Adrenal gland (tissue), 12 donors: ENCODE results near the gene B4GAT1. TPM values are rescaled to one million over a fixed set of nuclear protein-coding genes. Genes with fewer than 3 reads are reported as not detected.
"Not testable (repeated sequence)": the region's sequence is repeated elsewhere in the genome, so short reads cannot be mapped to it uniquely, and the experiment has no call there.

Source experiments
- DNase-seq, 7 donors: peaks; one replicate each; pipeline ENCODE4 v3.0.0-alpha.2; 2019 to 2020
- H3K27ac ChIP-seq, 5 donors: fragments of 200-600 bp; sonication (generic) in 4 of 5; 1 replicate in 3 of 5; 2 replicates in 2 of 5; pipeline versions ENCODE4 v1.5.1 to v1.8.0; 2016 to 2020; ENCODE audit warnings: mild to moderate bottlenecking in 1 of 5
- H3K27me3 ChIP-seq: fragments of 200-600 bp; 2 replicates; pipeline ENCODE4 v1.8.0; 2021
- H3K36me3 ChIP-seq, 2 donors: fragments of 200-600 bp; replicated peaks in 1 of 2; 1 replicate in 1 of 2; 2 replicates in 1 of 2; pipeline versions ENCODE4 v1.5.1 to v1.8.0; 2018 to 2022
- H3K4me1 ChIP-seq, 2 donors: fragments of 200-600 bp; replicated peaks in 1 of 2; 1 replicate in 1 of 2; 2 replicates in 1 of 2; pipeline versions ENCODE4 v1.5.1 to v1.8.0; 2018 to 2021
- H3K4me3 ChIP-seq, 4 donors: fragments of 200-600 bp; sonication (generic) in 3 of 4; one replicate each; pipeline ENCODE4 v1.5.1; 2016 to 2018
- H3K9me3 ChIP-seq, 3 donors: fragments of 200-600 bp; sonication (generic) in 1 of 3; replicated peaks in 1 of 3; 1 replicate in 2 of 3; 2 replicates in 1 of 3; pipeline versions ENCODE4 v1.5.1 to v1.8.0; 2016 to 2021
- CTCF ChIP-seq, 6 experiments: fragments of 450-650 bp in 4 of 6; fragments of 200-600 bp in 2 of 6; sonication (generic) in 1 of 6; IDR thresholded peaks; 1 replicate in 5 of 6; 2 replicates in 1 of 6; pipeline versions ENCODE4 v1.5.1 to v1.8.0; 2016 to 2021; ENCODE audit warnings: antibody characterized with exemption in 6 of 6, mild to moderate bottlenecking in 2 of 6, moderate library complexity in 1 of 6
- POLR2A ChIP-seq, 2 donors: fragments of 450-650 bp; IDR thresholded peaks; one replicate each; pipeline ENCODE4 v1.6.1; 2017; ENCODE audit warnings: antibody characterized with exemption in 2 of 2, mild to moderate bottlenecking in 2 of 2, moderate library complexity in 1 of 2
- WGBS, 4 donors: extraction: QIAGEN DNeasy Blood & Tissue Kit in 2 of 4; methylation state at CpG; one replicate each; pipeline versions ENCODE4 v1.1.5 to v1.1.7; 2013 to 2017; 5-methylcytosine and 5-hydroxymethylcytosine counted together
- intact Hi-C, 2 donors: fragments of 100-400 bp; cut with DNase I; formaldehyde crosslinking; loops; one replicate each; pipeline versions ENCODE4 v1.14.1 to v1.15.0; 2022 to 2023
- polyA plus RNA-seq, 3 donors: library from polyadenylated mRNA; stranded (reverse); fragments of 200-250 nt in 2 of 3; fragments of 350-450 nt in 1 of 3; fragmentation: Illumina TruSeq in 1 of 3; extraction: RNeasy Lipid Tissue Mini Kit (QIAGEN cat#74804) in 1 of 3; gene quantifications; one replicate each; pipeline ENCODE4 v1.2.3, GENCODE V29; 2013 to 2014
- total RNA-seq, 9 donors: library from RNA; depleted of rRNA in 4 of 9; stranded (reverse); fragments of >200 nt in 4 of 9; fragments of 120-200 nt in 1 of 9; fragmentation: NEBNext Ultra II Directional in 1 of 9; extraction: Animal tissue kit (Norgen Biotek cat#: 25700) in 1 of 9; gene quantifications; one replicate each; pipeline versions ENCODE4 v1.1.0 to v1.2.4, GENCODE V29; 2013 to 2023
- donor health status: healthy with polysubstance abuse.
- donor health status: Bipolar disorder and iron deficiency.
- donor health status: DM: yes; HTN: yes; CAD: no.
- donor health status: DM: no; HTN: no; CAD: no.
- donor health status: DM: no; HTN: no; CAD: no.
- donor health status: DM: yes; HTN: yes; CAD: no.

The B4GAT1 gene
- total and polyA plus RNA-seq, 12 donors: 20.8 to 115 (median 44.0) TPM

GRCh38 chr11:66388780-66389386 is 41.5 kb upstream of the B4GAT1 start:
- no peak for TF ChIP-seq POLR2A (IDR thresholded peaks at IDR 0.05)
- TF ChIP-seq CTCF (IDR thresholded peaks at IDR 0.05): peak; percentile 43 to 64 (median 54)
- H3K9me3 ChIP-seq: no peaks in the 10 kb centered on the region
- H3K27me3 ChIP-seq: peaks cover 6% of the 10 kb centered on the region
- peaks cover 0 to 5% of the 10 kb centered on the region in 2 donors for H3K4me1 ChIP-seq
- intact Hi-C loops: no loop called here
- whole genome bisulfite sequencing, 4 donors: 19 to 30% (median 25%) methylated on average over 6 to 8 of the region's 8 CpGs
- DNase-seq: peak; percentile 58 to 82 (median 74)
- no peak overlapping the region for H3K4me3 ChIP-seq
- H3K36me3 ChIP-seq: no peaks in the 10 kb centered on the region
- no peak overlapping the region for H3K27ac ChIP-seq

- no peak overlapping the region for H3K27ac ChIP-seq
- intact Hi-C loops: no loop called here
- peaks cover 0 to 5% of the 10 kb centered on the region in 2 donors for H3K4me1 ChIP-seq
- peak overlapping the region in 1 of 4 donors; percentile 28 for H3K4me3 ChIP-seq
- 7 to 10% (median 8%) methylated on average over 17 to 20 of the region's 20 CpGs for WGBS, 4 donors
- H3K27me3 ChIP-seq: no peaks in the 10 kb centered on the region
- no peaks in the 10 kb centered on the region for H3K9me3 ChIP-seq
- DNase-seq: peak; percentile 80 to 96 (median 89)
- no peaks in the 10 kb centered on the region for H3K36me3 ChIP-seq
- TF ChIP-seq CTCF (IDR thresholded peaks at IDR 0.05) (peak; percentile 68 to 95 (median 76)), POLR2A (IDR thresholded peaks at IDR 0.05) (no peak)
Observed at GRCh38 chr11:66386171-66387069, 39.0 kb upstream of the B4GAT1 start.

- H3K9me3 ChIP-seq, H3K36me3 ChIP-seq, H3K4me1 ChIP-seq, intact Hi-C loops, H3K27me3 ChIP-seq, H3K27ac ChIP-seq, H3K4me3 ChIP-seq, DNase-seq: not testable (repeated sequence)
- WGBS, 4 donors: 69 to 84% (median 80%) methylated on average over 7 to 13 of the region's 13 CpGs
Observed at GRCh38 chr11:66384316-66384715, 36.9 kb upstream of the B4GAT1 start.

- H3K27me3 ChIP-seq, H3K27ac ChIP-seq, DNase-seq, H3K4me1 ChIP-seq, H3K36me3 ChIP-seq, H3K4me3 ChIP-seq, intact Hi-C loops, H3K9me3 ChIP-seq: not testable (repeated sequence)
- 20 to 25% (median 21%) methylated on average over 7 of the region's 7 CpGs for WGBS, 4 donors
Observed at GRCh38 chr11:66380264-66380663, 32.8 kb upstream of the B4GAT1 start.

GRCh38 chr11:66373690-66374287 is 26.4 kb upstream of the B4GAT1 start:
- H3K27ac ChIP-seq, H3K9me3 ChIP-seq, H3K4me3 ChIP-seq, intact Hi-C loops, DNase-seq, H3K36me3 ChIP-seq: not testable (repeated sequence)
- Histone ChIP-seq H3K27me3 (peaks cover 12% of the 10 kb centered on the region), H3K4me1 (peaks cover 5 to 21% of the 10 kb centered on the region in 2 donors)
- WGBS, 4 donors: 70 to 79% (median 77%) methylated on average over 9 of the region's 9 CpGs
